ENCODE measurements around the gene C7orf57. TPM values are rescaled to one million over a fixed set of nuclear protein-coding genes. Genes with fewer than 3 reads are reported as not detected.

The C7orf57 gene
- polyA plus RNA-seq, 1 of the 3 experiments (the other 2 are of a cell fraction), result 0.41 TPM

GRCh38 chr7:47991741-47992311 is 43.5 kb upstream of the C7orf57 start:
- Histone ChIP-seq H3K9ac (no peak overlapping the region), H4K20me1 (ENCODE audit: insufficient read depth) (no peaks in the 10 kb centered on the region), H3K36me3 (replicated peaks in 1 of 2; ENCODE audit: control insufficient read depth in 1 of 2, insufficient read depth in 2 of 2, low read length in 1 of 2) (no peaks in the 10 kb centered on the region), H3K27ac (ENCODE audit: low read depth in 2 of 2, low read length in 1 of 2) (no peak overlapping the region), H3K9me2 (no peaks in the 10 kb centered on the region), H3K79me2 (ENCODE audit: insufficient read depth) (no peaks in the 10 kb centered on the region), H3F3A (replicated peaks; ENCODE audit: insufficient read depth) (peaks cover 5% of the 10 kb centered on the region), H3K27me3 (ENCODE audit: insufficient read depth) (no peaks in the 10 kb centered on the region; the same call in 1 of the 2 replicates), H3K9me3 (no peaks in the 10 kb centered on the region), H2AFZ (ENCODE audit: low read depth) (peak overlapping the region; percentile 37; the same call in 1 of the 2 replicates), H3K4me3 (ENCODE audit: low read depth in 2 of 2, low read length in 1 of 2) (no peak overlapping the region), H3K4me1 (ENCODE audit: control insufficient read depth in 1 of 2, insufficient read depth in 2 of 2, low read depth in 1 of 2, low read length in 1 of 2) (no peaks in the 10 kb centered on the region; a peak in 1 of 4 replicates), H3K4me2 (no peak overlapping the region)
- peak; percentile 59 for DNase-seq
- 86% methylated on average over 26 of the region's 26 CpGs for WGBS (ENCODE audit: low lambda C conversion rate)
- ChIA-PET POLR2A (no interaction called here), CTCF (interaction anchor here (1.2 to 3.2 kb wide), 7 partner anchors 8 to 738 kb away, joined by 3 to 18 read pairs (median 5); no protein-coding TSS in a partner anchor)
- no peak for TF ChIP-seq CHD2 (IDR thresholded peaks at IDR 0.05; ENCODE audit: low read length, partially characterized antibody)
- TF ChIP-seq RAD21 (IDR thresholded peaks at IDR 0.05; ENCODE audit: low read length), result peak; percentile 49
- no peak for TF ChIP-seq RFX5 (IDR thresholded peaks at IDR 0.05; ENCODE audit: low read length)
- TF ChIP-seq NFIC (IDR thresholded peaks at IDR 0.05; ENCODE audit: borderline replicate concordance), result no peak
- no peak for TF ChIP-seq RCOR1 (IDR thresholded peaks at IDR 0.05; ENCODE audit: low read length)
- no peak for TF ChIP-seq TEAD4 (IDR thresholded peaks at IDR 0.05; ENCODE audit: borderline replicate concordance, insufficient read depth)
- no peak for TF ChIP-seq JUND (IDR thresholded peaks at IDR 0.05)
- TF ChIP-seq POLR2AphosphoS5 (IDR thresholded peaks at IDR 0.05; ENCODE audit: low read depth, low read length), result no peak
- no peak for TF ChIP-seq ELF1 (IDR thresholded peaks at IDR 0.05)
- no peak for TF ChIP-seq USF1 (IDR thresholded peaks at IDR 0.05; ENCODE audit: borderline replicate concordance, low read depth)
- no peak for TF ChIP-seq MEF2A (IDR thresholded peaks at IDR 0.05; ENCODE audit: borderline replicate concordance, low read depth)
- no peak for TF ChIP-seq FOXM1 (IDR thresholded peaks at IDR 0.05; ENCODE audit: low read depth)
- peak; percentile 51 for TF ChIP-seq CTCF (IDR thresholded peaks at IDR 0.05)
- no peak for TF ChIP-seq ZBTB33 (IDR thresholded peaks at IDR 0.05; ENCODE audit: borderline replicate concordance, low read depth)
- TF ChIP-seq SMC3 (IDR thresholded peaks at IDR 0.05; ENCODE audit: low read depth, low read length), result peak; percentile 53
